ENCODE data around the gene DIP2C.
"Not testable (repeated sequence)": the region's sequence is repeated elsewhere in the genome, so short reads cannot be mapped to it uniquely, and the experiment has no call there.

The DIP2C gene

GRCh38 chr10:514137-514671 is 175.3 kb downstream of the DIP2C start:
- DNase-seq (ENCODE audit: low spot score): no peak

GRCh38 chr10:513393-513792 is 176.1 kb downstream of the DIP2C start:
- no peak for DNase-seq (ENCODE audit: low spot score)

- DNase-seq (ENCODE audit: low spot score): not testable (repeated sequence)
Measured at GRCh38 chr10:512661-513060, 176.8 kb downstream of the DIP2C start.

GRCh38 chr10:511849-512191 is 177.6 kb downstream of the DIP2C start:
- no peak for DNase-seq (ENCODE audit: low spot score)

GRCh38 chr10:511101-511848 is 178.2 kb downstream of the DIP2C start:
- peak; percentile 75 for DNase-seq (ENCODE audit: low spot score)

GRCh38 chr10:510415-510881 is 179.0 kb downstream of the DIP2C start:
- no peak for DNase-seq (ENCODE audit: low spot score)

GRCh38 chr10:509361-510102 is 179.9 kb downstream of the DIP2C start:
- no peak for DNase-seq (ENCODE audit: low spot score)

- no peak for DNase-seq (ENCODE audit: low spot score)
Measured at GRCh38 chr10:508726-509125, 180.7 kb downstream of the DIP2C start.

GRCh38 chr10:507908-508444 is 181.5 kb downstream of the DIP2C start:
- no peak for DNase-seq (ENCODE audit: low spot score)

- no peak for DNase-seq (ENCODE audit: low spot score)
Measured at GRCh38 chr10:507355-507699, 182.1 kb downstream of the DIP2C start.

GRCh38 chr10:506451-507354 is 182.8 kb downstream of the DIP2C start:
- DNase-seq (ENCODE audit: low spot score): no peak

- no peak for DNase-seq (ENCODE audit: low spot score)
Measured at GRCh38 chr10:505419-505818, 184.0 kb downstream of the DIP2C start.

GRCh38 chr10:504806-505205 is 184.7 kb downstream of the DIP2C start:
- no peak for DNase-seq (ENCODE audit: low spot score)

- DNase-seq (ENCODE audit: low spot score): no peak
Measured at GRCh38 chr10:504121-504611, 185.3 kb downstream of the DIP2C start.

GRCh38 chr10:501596-501995 is 187.9 kb downstream of the DIP2C start:
- DNase-seq (ENCODE audit: low spot score): no peak

GRCh38 chr10:500876-501275 is 188.6 kb downstream of the DIP2C start:
- no peak for DNase-seq (ENCODE audit: low spot score)

GRCh38 chr10:499991-500390 is 189.5 kb downstream of the DIP2C start:
- no peak for DNase-seq (ENCODE audit: low spot score)

GRCh38 chr10:498760-499435 is 190.6 kb downstream of the DIP2C start:
- no peak for DNase-seq (ENCODE audit: low spot score)

- DNase-seq (ENCODE audit: low spot score): no peak
Measured at GRCh38 chr10:497898-498451, 191.5 kb downstream of the DIP2C start.

GRCh38 chr10:497289-497688 is 192.2 kb downstream of the DIP2C start:
- DNase-seq (ENCODE audit: low spot score): no peak

- DNase-seq (ENCODE audit: low spot score): no peak
Measured at GRCh38 chr10:494556-494955, 194.9 kb downstream of the DIP2C start.
